Measurements from ENCODE around the gene C17orf107. TPM values are rescaled to one million over a fixed set of nuclear protein-coding genes. Genes with fewer than 3 reads are reported as not detected.

Gene C17orf107
- total and polyA plus RNA-seq, 3 experiments from 2014 or later = 2.0 to 2.3 (median 2.2) TPM

DNA sequence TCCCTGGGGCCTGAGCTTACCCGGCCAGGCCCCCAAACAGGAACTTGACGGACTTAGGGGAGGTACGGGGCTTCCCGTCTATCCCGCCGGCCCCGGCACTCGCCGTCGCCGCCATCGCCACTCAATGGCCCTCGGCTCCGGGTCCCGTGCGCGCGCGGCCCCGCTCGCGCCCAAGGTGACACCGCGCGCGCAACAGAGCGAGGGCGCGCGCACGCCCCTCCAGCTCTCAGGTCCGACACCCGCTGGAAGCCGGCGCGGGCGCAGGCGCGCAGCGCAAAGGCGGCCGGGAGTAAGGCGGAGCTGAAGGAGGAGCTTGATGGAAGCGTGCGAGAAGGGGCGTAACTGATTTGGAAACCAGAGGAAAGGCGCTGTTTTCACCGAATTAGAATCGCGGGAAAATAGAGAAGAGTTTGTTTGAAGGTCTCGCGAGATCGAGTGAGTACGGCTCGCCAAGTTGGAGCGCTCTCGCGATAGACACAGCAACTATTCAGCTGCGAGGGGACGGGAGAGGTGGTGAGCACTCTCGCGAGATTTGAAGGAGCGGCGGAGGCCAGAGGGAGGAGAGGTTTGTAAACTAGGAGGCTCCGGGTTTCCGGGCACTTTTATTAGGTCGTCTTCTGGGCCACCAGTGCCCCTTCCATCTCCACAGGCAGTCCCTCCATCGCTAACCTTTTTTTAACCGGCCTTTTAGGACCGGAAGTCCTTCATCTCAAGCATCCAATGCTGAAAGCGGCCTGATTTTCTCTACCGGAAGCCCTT is 40.6 kb downstream of the C17orf107 start, which contains the start of the genes RNF167 and SLC25A11:
Gene RNF167 (plus strand): TSS at position 473 of the 759 bp plus-strand sequence. CDS start 642 bp downstream, outside the sequence.
Gene SLC25A11 (minus strand): TSS at position 251 of the 759 bp plus-strand sequence. CDS start 136 bp downstream, at position 115.
- ChIA-PET CTCF (interaction anchor here (0.6 to 4.0 kb wide), 16 partner anchors 8 to 529 kb away, joined by 3 to 34 read pairs (median 4); partner anchors contain the start of genes C17orf107, CHRNE, INCA1 and KIF1C), POLR2A (interaction anchor here (0.5 to 4.1 kb wide), 17 partner anchors 9 to 797 kb away, joined by 3 to 67 read pairs (median 5); partner anchors contain the start of genes C17orf107, CAMTA2, CHRNE and CYB5D2)
- peak; percentile 89 to 99 (median 97) for DNase-seq
- H3K9me3 ChIP-seq (ENCODE audit: low read length) = no peaks in the 10 kb centered on the region
- no peaks in the 10 kb centered on the region for H3K27me3 ChIP-seq (ENCODE audit: insufficient read depth, low read length, poor library complexity, severe bottlenecking)
- peaks cover 6 to 80% (median 23%) of the 10 kb centered on the region in 3 donors for H3K36me3 Mint-ChIP-seq
- H3K9me3 Mint-ChIP-seq = no peaks in the 10 kb centered on the region
- H3K27me3 Mint-ChIP-seq = peaks cover 0 to 4% of the 10 kb centered on the region in 2 donors
- peak within 1 kb of the TSS; percentile 85 for H3K27ac ChIP-seq (ENCODE audit: low read depth, low read length)
- H3K4me3 ChIP-seq (ENCODE audit: low read length) = peak within 1 kb of the TSS; percentile 97
- H3K27ac Mint-ChIP-seq = peak within 1 kb of the TSS; percentile 89 to 98 (median 96)
- H3K36me3 ChIP-seq (ENCODE audit: insufficient read depth, low read length) = peaks cover 23% of the 10 kb centered on the region
- peaks cover 57% of the 10 kb centered on the region for H3K4me1 ChIP-seq (ENCODE audit: insufficient read depth, low read length)
- H3K4me3 Mint-ChIP-seq = peak within 1 kb of the TSS; percentile 86 to 97 (median 96)
- peaks cover 55 to 79% (median 55%) of the 10 kb centered on the region in 3 donors for H3K4me1 Mint-ChIP-seq

DNA sequence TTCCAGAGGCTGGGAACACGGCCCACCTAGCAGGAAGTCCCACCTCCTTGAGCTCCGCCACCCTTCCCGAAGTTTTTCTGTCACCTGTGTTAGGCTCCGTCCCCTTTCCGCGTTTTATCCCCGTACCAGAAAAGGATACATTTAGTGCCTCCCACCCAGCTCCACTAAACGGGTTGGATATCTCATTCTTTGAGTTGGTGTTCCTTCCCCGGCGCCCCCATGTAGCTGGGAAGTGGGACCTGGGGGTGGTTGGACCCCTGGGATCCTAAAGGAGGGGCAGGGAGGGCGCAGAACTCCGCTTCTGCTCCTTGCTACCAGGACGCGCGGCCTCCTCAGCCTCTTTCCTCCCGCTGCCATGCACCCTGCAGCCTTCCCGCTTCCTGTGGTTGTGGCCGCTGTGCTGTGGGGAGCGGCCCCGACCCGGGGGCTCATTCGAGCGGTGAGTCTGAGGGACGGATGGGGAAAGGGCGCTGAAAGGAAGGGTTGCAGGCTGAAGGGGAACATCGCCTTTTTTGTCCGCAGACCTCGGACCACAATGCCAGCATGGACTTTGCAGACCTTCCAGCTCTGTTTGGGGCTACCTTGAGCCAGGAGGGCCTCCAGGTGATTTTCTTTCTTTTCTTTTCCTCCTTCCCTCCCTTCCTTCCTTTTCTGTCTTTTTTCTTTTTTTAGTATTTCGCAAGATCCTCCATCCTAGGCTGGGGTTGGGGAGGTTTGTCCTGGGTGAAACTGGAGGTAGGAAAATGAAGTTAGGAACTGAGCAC is 41.4 kb downstream of the C17orf107 start:
- H3K4me3 ChIP-seq (ENCODE audit: low read length) = peak overlapping the region; percentile 97
- peak overlapping the region; percentile 86 to 97 (median 96) for H3K4me3 Mint-ChIP-seq
- H3K9me3 ChIP-seq (ENCODE audit: low read length) = no peaks in the 10 kb centered on the region
- H3K27ac ChIP-seq (ENCODE audit: low read depth, low read length) = peak overlapping the region; percentile 85
- peak overlapping the region; percentile 88 to 98 (median 95) for H3K27ac Mint-ChIP-seq
- H3K27me3 ChIP-seq (ENCODE audit: insufficient read depth, low read length, poor library complexity, severe bottlenecking) = no peaks in the 10 kb centered on the region
- H3K9me3 Mint-ChIP-seq = no peaks in the 10 kb centered on the region
- ChIA-PET POLR2A (interaction anchor here (0.6 to 4.1 kb wide), 13 partner anchors 8 to 798 kb away, joined by 3 to 67 read pairs (median 7); partner anchors contain the start of genes C17orf107, CAMTA2, CHRNE and CYB5D2), CTCF (interaction anchor here (0.8 to 4.0 kb wide), 11 partner anchors 8 to 79 kb away, joined by 3 to 34 read pairs (median 5); partner anchors contain the start of genes C17orf107, CHRNE, INCA1 and PFN1)
- DNase-seq = peak; percentile 29 to 70 (median 47)
- H3K4me1 Mint-ChIP-seq = peaks cover 63 to 84% (median 63%) of the 10 kb centered on the region in 3 donors
- H3K27me3 Mint-ChIP-seq = peaks cover 0 to 5% of the 10 kb centered on the region in 2 donors
- peaks cover 13 to 88% (median 29%) of the 10 kb centered on the region in 3 donors for H3K36me3 Mint-ChIP-seq
- peaks cover 30% of the 10 kb centered on the region for H3K36me3 ChIP-seq (ENCODE audit: insufficient read depth, low read length)
- peaks cover 65% of the 10 kb centered on the region for H3K4me1 ChIP-seq (ENCODE audit: insufficient read depth, low read length)

DNA sequence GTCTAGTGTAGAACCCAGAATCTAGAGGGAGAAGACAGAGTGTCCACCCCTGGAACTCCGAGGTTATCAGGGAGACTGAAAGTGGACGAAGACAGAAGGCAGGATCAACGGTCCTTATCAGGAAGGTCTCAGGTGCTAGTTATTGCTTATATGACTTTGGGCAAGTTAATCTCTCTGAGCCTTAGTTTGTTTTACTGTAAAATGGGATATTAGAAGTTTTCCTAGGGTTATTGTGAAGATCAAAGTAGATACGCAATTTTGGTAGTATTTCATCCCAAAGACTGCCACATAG is 41.9 kb downstream of the C17orf107 start:
- peak overlapping the region; percentile 85 for H3K27ac ChIP-seq (ENCODE audit: low read depth, low read length)
- Mint-ChIP-seq H3K9me3 (no peaks in the 10 kb centered on the region), H3K4me1 (peaks cover 64 to 84% (median 68%) of the 10 kb centered on the region in 3 donors), H3K36me3 (peaks cover 13 to 89% (median 28%) of the 10 kb centered on the region in 3 donors), H3K27me3 (peaks cover 0 to 5% of the 10 kb centered on the region in 2 donors), H3K4me3 (peak overlapping the region; percentile 86 to 97 (median 96)), H3K27ac (peak overlapping the region; percentile 88 to 98 (median 95))
- no peak for DNase-seq
- H3K36me3 ChIP-seq (ENCODE audit: insufficient read depth, low read length) = peaks cover 34% of the 10 kb centered on the region
- POLR2A ChIA-PET = interaction anchor here (2.7 to 4.1 kb wide), 2 partner anchors 26 to 32 kb away, joined by 15 to 67 read pairs; partner anchors contain the start of gene SPAG7
- peaks cover 70% of the 10 kb centered on the region for H3K4me1 ChIP-seq (ENCODE audit: insufficient read depth, low read length)
- no peaks in the 10 kb centered on the region for H3K27me3 ChIP-seq (ENCODE audit: insufficient read depth, low read length, poor library complexity, severe bottlenecking)
- H3K9me3 ChIP-seq (ENCODE audit: low read length) = no peaks in the 10 kb centered on the region
- peak overlapping the region; percentile 97 for H3K4me3 ChIP-seq (ENCODE audit: low read length)
- CTCF ChIA-PET = interaction anchor here (2.9 to 4.0 kb wide), 2 partner anchors 27 to 32 kb away, joined by 25 to 34 read pairs; partner anchors contain the start of gene SPAG7

DNA sequence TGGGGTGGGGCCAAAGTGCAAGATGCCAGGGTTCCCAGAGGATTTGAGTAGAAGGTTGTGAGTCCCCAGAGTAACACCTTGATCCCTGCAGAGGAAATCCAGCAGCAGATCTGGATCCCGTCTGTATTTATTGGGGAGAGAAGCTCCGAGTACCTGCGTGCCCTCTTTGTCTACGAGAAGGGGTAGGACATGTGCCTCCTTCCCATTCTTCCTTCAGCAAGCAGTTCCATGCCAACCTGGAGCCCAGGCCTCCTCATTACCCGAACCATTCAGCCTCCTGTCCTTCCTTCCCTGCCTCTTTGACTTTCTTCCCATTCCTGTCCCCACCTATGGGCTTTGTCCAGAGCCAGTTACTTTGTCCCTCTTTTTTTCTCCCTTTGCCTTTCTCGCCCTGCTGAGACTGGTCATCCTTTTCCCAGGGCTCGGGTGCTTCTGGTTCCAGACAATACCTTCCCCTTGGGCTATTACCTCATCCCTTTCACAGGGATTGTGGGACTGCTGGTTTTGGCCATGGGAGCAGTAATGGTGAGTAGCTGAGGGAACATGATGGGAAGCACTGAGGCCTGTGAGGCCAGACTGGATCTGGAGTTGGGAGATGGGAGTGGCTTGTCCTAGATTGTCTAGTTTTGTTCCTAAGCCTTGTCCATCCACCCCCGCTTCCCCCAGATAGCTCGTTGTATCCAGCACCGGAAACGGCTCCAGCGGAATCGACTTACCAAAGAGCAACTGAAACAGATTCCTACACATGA is 43.6 kb downstream of the C17orf107 start:
- Mint-ChIP-seq H3K9me3 (no peaks in the 10 kb centered on the region), H3K4me3 (peak overlapping the region; percentile 86 to 97 (median 96)), H3K4me1 (peaks cover 68 to 83% (median 76%) of the 10 kb centered on the region in 3 donors), H3K27ac (peak overlapping the region; percentile 15 to 99 (median 78)), H3K27me3 (peaks cover 0 to 6% of the 10 kb centered on the region in 2 donors), H3K36me3 (peaks cover 13 to 86% (median 29%) of the 10 kb centered on the region in 3 donors)
- no peak for DNase-seq
- Histone ChIP-seq H3K4me3 (ENCODE audit: low read length) (peak overlapping the region; percentile 97), H3K27ac (ENCODE audit: low read depth, low read length) (no peak overlapping the region), H3K4me1 (ENCODE audit: insufficient read depth, low read length) (peaks cover 75% of the 10 kb centered on the region), H3K27me3 (ENCODE audit: insufficient read depth, low read length, poor library complexity, severe bottlenecking) (no peaks in the 10 kb centered on the region), H3K36me3 (ENCODE audit: insufficient read depth, low read length) (peaks cover 38% of the 10 kb centered on the region), H3K9me3 (ENCODE audit: low read length) (no peaks in the 10 kb centered on the region)
- POLR2A ChIA-PET = interaction anchor here (0.6 to 0.8 kb wide), 2 partner anchors 8 to 20 kb away, joined by 3 to 7 read pairs; partner anchors contain the start of gene ENO3
- CTCF ChIA-PET = interaction anchor here (0.9 to 1.1 kb wide), 2 partner anchors 24 to 38 kb away, joined by 3 read pairs; partner anchors contain the start of gene SPAG7

DNA sequence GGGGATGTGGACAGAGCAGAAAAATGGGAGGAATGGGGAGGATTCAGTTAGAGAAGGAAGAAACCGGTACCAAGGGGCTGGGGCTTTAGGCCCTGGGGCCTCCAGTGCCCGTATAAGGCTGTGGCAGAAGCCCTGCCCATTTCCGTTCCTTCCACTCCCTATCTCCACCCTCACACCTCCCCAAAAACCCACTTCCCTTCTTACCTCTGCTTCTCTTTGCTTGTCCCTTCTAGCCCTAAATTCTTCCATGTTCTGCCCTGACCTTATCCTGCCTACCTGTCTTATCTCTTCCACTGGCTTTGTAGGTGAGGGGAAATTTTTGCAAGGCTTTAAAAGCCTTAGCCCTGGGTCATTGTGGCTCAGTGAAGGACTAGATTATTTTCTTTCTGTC is 44.8 kb downstream of the C17orf107 start:
- Mint-ChIP-seq H3K4me1 (peaks cover 57 to 74% (median 69%) of the 10 kb centered on the region in 3 donors), H3K9me3 (no peaks in the 10 kb centered on the region), H3K27ac (peak overlapping the region; percentile 86 to 99 (median 96)), H3K36me3 (peaks cover 13 to 78% (median 29%) of the 10 kb centered on the region in 3 donors), H3K27me3 (peaks cover 0 to 8% of the 10 kb centered on the region in 2 donors), H3K4me3 (peak overlapping the region; percentile 94 to 100 (median 97))
- peak overlapping the region; percentile 51 for H3K4me3 ChIP-seq (ENCODE audit: low read length)
- POLR2A ChIA-PET = interaction anchor here (0.6 to 0.8 kb wide), 2 partner anchors 23 to 43 kb away, joined by 3 read pairs; no protein-coding TSS in a partner anchor
- H3K27ac ChIP-seq (ENCODE audit: low read depth, low read length) = peak overlapping the region; percentile 65
- no peaks in the 10 kb centered on the region for H3K27me3 ChIP-seq (ENCODE audit: insufficient read depth, low read length, poor library complexity, severe bottlenecking)
- peak; percentile 41 to 70 (median 62) for DNase-seq
- H3K9me3 ChIP-seq (ENCODE audit: low read length) = no peaks in the 10 kb centered on the region
- peaks cover 64% of the 10 kb centered on the region for H3K4me1 ChIP-seq (ENCODE audit: insufficient read depth, low read length)
- CTCF ChIA-PET = interaction anchor here (1.1 to 3.3 kb wide), 3 partner anchors 23 to 35 kb away, joined by 3 to 17 read pairs (median 7); partner anchors contain the start of gene SPAG7
- H3K36me3 ChIP-seq (ENCODE audit: insufficient read depth, low read length) = peaks cover 35% of the 10 kb centered on the region

DNA sequence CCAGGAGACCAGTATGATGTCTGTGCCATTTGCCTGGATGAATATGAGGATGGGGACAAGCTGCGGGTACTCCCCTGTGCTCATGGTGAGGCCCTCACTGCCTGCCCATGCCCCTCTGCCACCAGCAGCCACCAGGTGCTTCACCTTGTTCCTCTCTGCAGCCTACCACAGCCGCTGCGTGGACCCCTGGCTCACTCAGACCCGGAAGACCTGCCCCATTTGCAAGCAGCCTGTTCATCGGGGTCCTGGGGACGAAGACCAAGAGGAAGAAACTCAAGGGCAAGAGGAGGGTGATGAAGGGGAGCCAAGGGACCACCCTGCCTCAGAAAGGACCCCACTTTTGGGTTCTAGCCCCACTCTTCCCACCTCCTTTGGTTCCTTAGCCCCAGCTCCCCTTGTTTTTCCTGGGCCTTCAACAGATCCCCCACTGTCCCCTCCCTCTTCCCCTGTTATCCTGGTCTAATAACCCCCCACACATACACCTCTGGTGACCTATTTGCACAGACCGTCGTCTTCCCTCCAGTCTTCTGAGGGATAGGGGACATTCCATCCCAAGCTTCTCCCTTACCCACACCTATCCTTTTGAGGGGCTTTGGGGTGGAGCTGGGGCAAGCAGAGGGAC is 45.3 kb downstream of the C17orf107 start:
- Mint-ChIP-seq H3K4me3 (peak overlapping the region; percentile 94 to 100 (median 97)), H3K36me3 (peaks cover 13 to 74% (median 29%) of the 10 kb centered on the region in 3 donors), H3K9me3 (no peaks in the 10 kb centered on the region), H3K27me3 (peaks cover 0 to 8% of the 10 kb centered on the region in 2 donors), H3K27ac (peak overlapping the region; percentile 92 to 99 (median 96)), H3K4me1 (peaks cover 55 to 71% (median 66%) of the 10 kb centered on the region in 3 donors)
- CTCF ChIA-PET = interaction anchor here (2.6 to 3.3 kb wide), 2 partner anchors 23 to 36 kb away, joined by 7 to 17 read pairs; partner anchors contain the start of gene SPAG7
- no peak for DNase-seq
- no peaks in the 10 kb centered on the region for H3K9me3 ChIP-seq (ENCODE audit: low read length)
- peaks cover 35% of the 10 kb centered on the region for H3K36me3 ChIP-seq (ENCODE audit: insufficient read depth, low read length)
- H3K4me3 ChIP-seq (ENCODE audit: low read length) = peak overlapping the region; percentile 51
- H3K4me1 ChIP-seq (ENCODE audit: insufficient read depth, low read length) = peaks cover 62% of the 10 kb centered on the region
- peak overlapping the region; percentile 65 for H3K27ac ChIP-seq (ENCODE audit: low read depth, low read length)
- POLR2A ChIA-PET = interaction anchor here (0.7 to 11.7 kb wide), 3 partner anchors 22 to 105 kb away, joined by 3 to 187 read pairs (median 4); partner anchors contain the start of genes C17orf107 and SPAG7
- no peaks in the 10 kb centered on the region for H3K27me3 ChIP-seq (ENCODE audit: insufficient read depth, low read length, poor library complexity, severe bottlenecking)
